HepG2 (cell line): ENCODE results near the gene THSD8. TPM values are rescaled to one million over a fixed set of nuclear protein-coding genes. Genes with fewer than 3 reads are reported as not detected.
A peak's percentile ranks its signal among the peaks of the same experiment; 100 is the strongest.

ENCODE experiments used
- ATAC-seq: fragments of 200-7000 bp; cut with Tn5 transposase; 3 replicates; pipeline ENCODE4 v1.9.1; 2020; ENCODE audit warnings: mild to moderate bottlenecking, moderate library complexity
- Bru-seq: library from RNA; stranded (reverse); fragments of 400-500 nt; gene quantifications from one replicate; lab custom pipeline; 2021; lab: Mats Ljungman, UMichigan
- BruChase-seq, 2 experiments: library from RNA; stranded (reverse); fragments of 400-500 nt; gene quantifications; one replicate each; lab custom pipeline; 2021; lab: Mats Ljungman, UMichigan
- BruUV-seq: library from RNA; stranded (reverse); fragments of 400-500 nt; replicated peaks from 2 replicates; lab custom pipeline; 2021; lab: Mats Ljungman, UMichigan
- CTCF ChIA-PET: fragments of 300-600 bp; formaldehyde crosslinking; extraction: SDS; loops from one replicate; lab custom pipeline; 2021; ENCODE audit warnings: low total read pairs, inconsistent platforms, low intra/inter-chr PET ratio; lab: Yijun Ruan, JAX
- POLR2A ChIA-PET: fragments of 350-600 bp; sonication (Branson Sonifier 250); formaldehyde crosslinking; loops from one replicate; lab custom pipeline; 2020; ENCODE audit warnings: antibody characterized with exemption, inconsistent platforms; lab: Yijun Ruan, JAX
- DNase-seq: peaks from one replicate; pipeline ENCODE4 v3.0.0-alpha.2; 2015; ENCODE audit warnings: low spot score
- FAIRE-seq: peaks from 3 replicates; lab custom pipeline; 2011; peaks lifted over from hg19 to GRCh38; lab: Jason Lieb, UNC
- H2AFZ ChIP-seq: one replicate; pipeline ENCODE4 v1.6.1; 2011; ENCODE audit warnings: low read length, inconsistent platforms
- H3K27ac ChIP-seq: fragments of 300-600 bp; 3 replicates; pipeline ENCODE4 v1.8.0; 2011; ENCODE audit warnings: mixed run types, mild to moderate bottlenecking, mixed read lengths, low read length, inconsistent platforms; ENCODE audit not compliant: insufficient read depth; ENCODE audit errors: extremely low read length
- H3K27me3 ChIP-seq, 2 experiments: fragments of 200-600 bp in 1 of 2; 2 replicates in 1 of 2; 3 replicates in 1 of 2; pipeline versions ENCODE4 v1.6.0 to v1.8.0; 2011; ENCODE audit warnings: low read length in 2 of 2, mild to moderate bottlenecking in 2 of 2, moderate library complexity in 2 of 2, inconsistent platforms in 1 of 2; ENCODE audit not compliant: insufficient read depth in 2 of 2, control insufficient read depth in 1 of 2
- H3K36me3 ChIP-seq, 2 experiments: fragments of 200-600 bp in 1 of 2; replicated peaks in 1 of 2; 2 replicates in 1 of 2; 3 replicates in 1 of 2; pipeline versions ENCODE4 v1.5.1 to v1.8.0; 2011; ENCODE audit warnings: low read length in 2 of 2, inconsistent platforms in 1 of 2; ENCODE audit not compliant: insufficient read depth in 2 of 2, control insufficient read depth in 1 of 2
- H3K4me1 ChIP-seq: 2 replicates; pipeline ENCODE4 v1.5.1; 2012; ENCODE audit warnings: low read length, inconsistent platforms; ENCODE audit not compliant: insufficient read depth
- H3K4me2 ChIP-seq: 2 replicates; pipeline ENCODE4 v1.6.0; 2011; ENCODE audit warnings: low read depth, low read length, inconsistent platforms
- H3K4me3 ChIP-seq, 3 experiments: fragments of 200-600 bp in 1 of 3; sonication (generic), shearing (Covaris generic) in 1 of 3; replicated peaks in 1 of 3; 2 replicates each; pipeline ENCODE4 v1.5.1; 2011 to 2016; ENCODE audit warnings: low read length in 3 of 3, inconsistent platforms in 2 of 3, low read depth in 2 of 3, mild to moderate bottlenecking in 2 of 3, control low read depth in 1 of 3, mixed read lengths in 1 of 3; ENCODE audit not compliant: insufficient read depth in 1 of 3
- H3K79me2 ChIP-seq: one replicate; pipeline ENCODE4 v1.6.1; 2011; ENCODE audit warnings: low read length, inconsistent platforms; ENCODE audit not compliant: insufficient read depth
- H3K9ac ChIP-seq: 2 replicates; pipeline ENCODE4 v1.6.0; 2011; ENCODE audit warnings: mild to moderate bottlenecking, low read depth, low read length, inconsistent platforms; ENCODE audit not compliant: insufficient read depth
- H3K9me3 ChIP-seq: 2 replicates; pipeline ENCODE4 v1.5.1; 2012; ENCODE audit warnings: mild to moderate bottlenecking, low read length
- H4K20me1 ChIP-seq: 2 replicates; pipeline ENCODE4 v1.6.0; 2011; ENCODE audit warnings: inconsistent platforms, mild to moderate bottlenecking, low read length, moderate library complexity; ENCODE audit not compliant: insufficient read depth
- FOXK1 ChIP-seq: sonication (generic); formaldehyde crosslinking; IDR thresholded peaks from 2 replicates; pipeline ENCODE4 v1.4.0; 2020; ENCODE audit warnings: low read depth, missing genetic modification reagents, borderline replicate concordance
- HES4 ChIP-seq: sonication (generic); formaldehyde crosslinking; IDR thresholded peaks from 2 replicates; pipeline ENCODE4 v1.9.0; 2021; ENCODE audit warnings: mild to moderate bottlenecking, missing genetic modification reagents, borderline replicate concordance
- MZF1 ChIP-seq: sonication (generic); formaldehyde crosslinking; IDR thresholded peaks from 2 replicates; pipeline ENCODE4 v1.8.1; 2023; ENCODE audit warnings: mild to moderate bottlenecking, missing genetic modification reagents, borderline replicate concordance
- SALL1 ChIP-seq: sonication (generic); formaldehyde crosslinking; IDR thresholded peaks from 2 replicates; pipeline ENCODE4 v1.8.0; 2022; ENCODE audit warnings: mild to moderate bottlenecking, missing genetic modification reagents
- SOX6 ChIP-seq, 2 experiments: fragments of 450-650 bp in 1 of 2; sonication (generic) in 1 of 2; formaldehyde crosslinking in 1 of 2; IDR thresholded peaks; 2 replicates each; pipeline versions ENCODE4 v1.4.0 to v1.6.1; 2017 to 2020; ENCODE audit warnings: antibody characterized with exemption in 1 of 2, mild to moderate bottlenecking in 1 of 2, missing genetic modification reagents in 1 of 2
- STAG1 ChIP-seq: sonication (generic); formaldehyde crosslinking; IDR thresholded peaks from 2 replicates; pipeline ENCODE4 v1.4.0; 2020; ENCODE audit warnings: missing genetic modification reagents
- ZBTB7B ChIP-seq: sonication (generic); formaldehyde crosslinking; IDR thresholded peaks from 2 replicates; pipeline ENCODE4 v1.4.0; 2020; ENCODE audit warnings: missing genetic modification reagents
- ZC3H4 ChIP-seq: sonication (generic); formaldehyde crosslinking; IDR thresholded peaks from 2 replicates; pipeline ENCODE4 v1.4.0; 2020; ENCODE audit warnings: missing genetic modification reagents, borderline replicate concordance
- ZNF382 ChIP-seq: sonication (generic); formaldehyde crosslinking; IDR thresholded peaks from 2 replicates; pipeline ENCODE4 v1.5.0; 2020; ENCODE audit warnings: missing genetic modification reagents, mild to moderate bottlenecking, borderline replicate concordance
- ZNF607 ChIP-seq: sonication (generic); formaldehyde crosslinking; IDR thresholded peaks from 2 replicates; pipeline ENCODE4 v1.5.1; 2020; ENCODE audit warnings: missing genetic modification reagents, mild to moderate bottlenecking, borderline replicate concordance
- ZNF660 ChIP-seq: sonication (generic); formaldehyde crosslinking; IDR thresholded peaks from 2 replicates; pipeline ENCODE4 v1.5.1; 2020; ENCODE audit warnings: mild to moderate bottlenecking, low read depth, missing genetic modification reagents, borderline replicate concordance
- ZNF775 ChIP-seq: sonication (generic); formaldehyde crosslinking; IDR thresholded peaks from 2 replicates; pipeline ENCODE4 v1.4.0; 2020; ENCODE audit warnings: missing genetic modification reagents, mild to moderate bottlenecking, moderate library complexity, borderline replicate concordance
- ZUFSP ChIP-seq: sonication (generic); formaldehyde crosslinking; IDR thresholded peaks from 2 replicates; pipeline ENCODE4 v1.9.0; 2021; ENCODE audit warnings: missing genetic modification reagents, mild to moderate bottlenecking, borderline replicate concordance
- WGBS: methylation state at CpG from one replicate; pipeline ENCODE4 v1.1.6; 2017; ENCODE audit warnings: low lambda C conversion rate; 5-methylcytosine and 5-hydroxymethylcytosine counted together
- in situ Hi-C: cut with HindIII; loops from 2 replicates; pipeline ENCODE4 v1.10.0; 2017; ENCODE audit warnings: low pct_unique_long_range_greater_than_20kb; ENCODE audit not compliant: extremely low pct_ligation_motif_present
- intact Hi-C: fragments of 100-400 bp; cut with micrococcal nuclease; formaldehyde crosslinking; loops from one replicate; pipeline ENCODE4 v1.10.0; 2022; ENCODE audit not compliant: unreplicated experiment
- long read RNA-seq, 2 experiments: library from RNA in 1 of 2; library from polyadenylated mRNA in 1 of 2; stranded (forward) in 1 of 2; unstranded in 1 of 2; transcript quantifications; one replicate each; pipeline ENCODE4 v2.0.0, GENCODE V29; 2019 to 2022
- polyA minus RNA-seq, 3 experiments: library from RNA; depleted of rRNA, polyadenylated mRNA; stranded (reverse); fragments of >200 nt; gene quantifications; 2 replicates each; pipeline ENCODE4 v1.2.3, GENCODE V29; 2011; ENCODE audit warnings: low replicate concordance in 1 of 3
- polyA plus RNA-seq, 8 experiments: library from polyadenylated mRNA; depleted of rRNA in 3 of 8; stranded (reverse) in 7 of 8; unstranded in 1 of 8; fragments of >200 nt; fragmentation: Illumina TruSeq in 4 of 8; extraction: Trizol in 4 of 8; gene quantifications; 2 replicates each; pipeline versions ENCODE4 v1.2.1 to v1.2.3, GENCODE V29; 2011 to 2016; ENCODE audit warnings: low read depth in 4 of 8, missing spikeins in 1 of 8, mixed read lengths in 1 of 8; ENCODE audit not compliant: insufficient read depth in 1 of 8
- total RNA-seq, 5 experiments: library from RNA; depleted of rRNA; stranded (reverse); fragments of >200 nt; fragmentation: Illumina TruSeq; extraction: Trizol; gene quantifications; 2 replicates each; pipeline ENCODE4 v1.2.3, GENCODE V29; 2016; ENCODE audit warnings: low read depth in 1 of 5

The THSD8 gene
- 14.9 and 23.5 TPM in 2 replicates for total RNA-seq (2016; rRNA removed; fragmentation: Illumina TruSeq; extraction: Trizol)
- not detected in 2 replicates for total RNA-seq (2016; cell fraction: cytosol; rRNA removed; fragmentation: Illumina TruSeq; extraction: Trizol; ENCODE audit: low read depth)
- total RNA-seq (2016; cell fraction: insoluble cytoplasmic fraction; rRNA removed; fragmentation: Illumina TruSeq; extraction: Trizol), result 11.9 and 20.6 TPM in 2 replicates
- 2.6 and 4.1 TPM in 2 replicates for total RNA-seq (2016; cell fraction: membrane; rRNA removed; fragmentation: Illumina TruSeq; extraction: Trizol)
- total RNA-seq (2016; cell fraction: nucleus; rRNA removed; fragmentation: Illumina TruSeq; extraction: Trizol), result 1.9 and 3.1 TPM in 2 replicates
- 4.8 and 5.2 TPM in 2 replicates for polyA plus RNA-seq (2011; rRNA removed)
- 1.3 TPM in 1 of 2 replicates, not detected in the other for polyA plus RNA-seq (2011; cell fraction: cytosol; rRNA removed)
- polyA plus RNA-seq (2011; cell fraction: nucleus; rRNA removed), result not detected in 2 replicates
- 2.7 and 6.2 TPM in 2 replicates for polyA plus RNA-seq (2012)
- polyA plus RNA-seq (2016; cell fraction: cytosol; fragmentation: Illumina TruSeq; extraction: Trizol; ENCODE audit: low read depth), result 2.4 and 2.9 TPM in 2 replicates
- 29.9 and 31.8 TPM in 2 replicates for polyA plus RNA-seq (2016; cell fraction: insoluble cytoplasmic fraction; fragmentation: Illumina TruSeq; extraction: Trizol; ENCODE audit: low read depth)
- polyA plus RNA-seq (2016; cell fraction: membrane; fragmentation: Illumina TruSeq; extraction: Trizol; ENCODE audit: low read depth), result 4.8 and 5.8 TPM in 2 replicates
- 4.4 and 8.0 TPM in 2 replicates for polyA plus RNA-seq (2016; cell fraction: nucleus; fragmentation: Illumina TruSeq; extraction: Trizol; ENCODE audit: insufficient read depth, low read depth)
- 1.1 and 55.0 TPM in 2 replicates for polyA minus RNA-seq (2011; rRNA and poly(A)+ RNA removed; ENCODE audit: low replicate concordance)
- polyA minus RNA-seq (2011; cell fraction: cytosol; rRNA and poly(A)+ RNA removed), result not detected in 2 replicates
- polyA minus RNA-seq (2011; cell fraction: nucleus; rRNA and poly(A)+ RNA removed), result not detected in 2 replicates
- Bru-seq, nascent RNA, result percentile 25 among the genes with signal in this experiment
- BruChase-seq, experiment 1, labeled RNA remaining after a 6-hour chase, result percentile 30 among the genes with signal in this experiment
- percentile 34 among the genes with signal in this experiment for BruChase-seq, experiment 2, labeled RNA remaining after a 2-hour chase
- long read RNA-seq, experiment 1, result 0 reads
- long read RNA-seq, experiment 2, result 0 reads

- peaks cover 23% of the 10 kb centered on the region for H3K4me1 ChIP-seq
- H3K4me3 ChIP-seq, result peak within 1 kb of the TSS; percentile 81 to 100 (median 93)
- H3K9me3 ChIP-seq, result no peaks in the 10 kb centered on the region
- peak within 1 kb of the TSS; percentile 88 for H3K4me2 ChIP-seq
- WGBS, result 2% methylated on average over 22 of the region's 78 CpGs
- no peak within 1 kb of the TSS for H2AFZ ChIP-seq
- DNase-seq (peak; percentile 53), ATAC-seq (peak; percentile 69), FAIRE-seq (no peak)
- POLR2A ChIA-PET, result interaction anchor here (0.9 to 4.0 kb wide), 4 partner anchors 9 to 65 kb away, joined by 3 to 47 read pairs (median 4); partner anchors contain the start of genes GET3 and JUNB
- H3K27ac ChIP-seq, result peak within 1 kb of the TSS; percentile 92
- BruUV-seq, result no TSS peak
- H3K9ac ChIP-seq, result peak within 1 kb of the TSS; percentile 99
- H4K20me1 ChIP-seq, result peaks cover 5% of the 10 kb centered on the region; the same call in 1 of the 2 replicates
- H3K36me3 ChIP-seq, result peaks cover 2 to 12% of the 10 kb centered on the region in 2 experiments; a peak in 4 of 5 replicates
- H3K27me3 ChIP-seq, result no peaks in the 10 kb centered on the region; a peak in 1 of 5 replicates
- H3K79me2 ChIP-seq, result peaks cover 15% of the 10 kb centered on the region
- CTCF ChIA-PET, result interaction anchor here (1.6 kb wide), 1 partner anchor 35 kb away, joined by 4 read pairs; no protein-coding TSS in a partner anchor
- intact Hi-C loops (no loop called here), in situ Hi-C loops (loop anchor here (5.0 kb wide), 1 partner anchor 34 kb away; no protein-coding TSS in a partner anchor)
- TF ChIP-seq ZNF607 (peak; percentile 97; the same call in 1 of the 2 replicates), ZNF775 (CRISPR knock-in tag) (no peak), MZF1 (CRISPR knock-in tag) (no peak), ZBTB7B (CRISPR knock-in tag) (no peak), FOXK1 (CRISPR knock-in tag) (no peak), ZC3H4 (CRISPR knock-in tag) (no peak), ZNF382 (CRISPR knock-in tag) (no peak), ZNF660 (CRISPR knock-in tag) (no peak), SALL1 (CRISPR knock-in tag) (peak; percentile 79; the same call in 1 of the 2 replicates), SOX6 (IDR thresholded peaks at IDR 0.05) (no peak), SOX6 (CRISPR knock-in tag; IDR thresholded peaks at IDR 0.05) (peak; percentile 32; the same call in 1 of the 2 replicates), HES4 (peak; percentile 81; the same call in 1 of the 2 replicates), ZUFSP (CRISPR knock-in tag) (no peak), STAG1 (CRISPR knock-in tag) (no peak)
Measured at GRCh38 chr19:12801466-12802266, at the start of gene THSD8, which contains the start of gene PRDX2. THSD8 (plus strand) TSS chr19:12802069; CDS start chr19:12802072, 3 bp downstream. PRDX2 (minus strand) TSS chr19:12801800; CDS start chr19:12801261, 539 bp downstream.
